NCI-H748 treated with DMSO at 0.1 percent for 48 hours (cell line): ENCODE data around the gene BOLA1.
"Not testable (repeated sequence)": the region's sequence is repeated elsewhere in the genome, so short reads cannot be mapped to it uniquely, and the experiment has no call there.

Source experiments
- DNase-seq: peaks from one replicate; lab custom pipeline; 2025; lab: John Stamatoyannopoulos, UW

Gene BOLA1

DNA sequence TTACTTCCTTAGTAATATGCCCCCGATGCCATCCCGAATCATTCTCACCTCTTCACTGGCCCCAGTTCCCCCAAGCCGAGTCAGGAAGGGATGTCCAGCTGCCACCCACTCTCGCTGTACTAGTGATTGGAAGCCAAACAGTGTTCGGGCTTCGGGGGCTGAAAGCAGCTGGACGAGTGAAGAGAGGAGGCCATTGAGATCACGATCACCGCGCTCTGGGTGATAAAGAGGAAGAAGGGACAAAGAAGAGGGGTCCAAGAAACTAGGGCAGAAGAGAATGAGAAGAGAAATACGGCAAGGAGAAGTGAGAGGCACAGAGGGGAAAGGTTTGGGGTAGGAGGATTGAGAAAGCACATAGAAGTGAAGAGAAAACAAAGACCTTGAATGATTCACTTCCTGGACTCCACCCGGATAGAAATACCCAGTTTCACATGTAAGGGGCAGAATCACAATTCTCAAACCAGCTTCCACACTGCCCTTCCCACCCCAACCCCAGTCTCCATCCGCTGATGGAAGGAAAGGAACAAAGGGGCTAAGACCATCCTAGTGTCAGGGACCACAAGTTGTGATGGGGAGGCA is 31.9 kb downstream of the BOLA1 start:
- DNase-seq = no peak

DNA sequence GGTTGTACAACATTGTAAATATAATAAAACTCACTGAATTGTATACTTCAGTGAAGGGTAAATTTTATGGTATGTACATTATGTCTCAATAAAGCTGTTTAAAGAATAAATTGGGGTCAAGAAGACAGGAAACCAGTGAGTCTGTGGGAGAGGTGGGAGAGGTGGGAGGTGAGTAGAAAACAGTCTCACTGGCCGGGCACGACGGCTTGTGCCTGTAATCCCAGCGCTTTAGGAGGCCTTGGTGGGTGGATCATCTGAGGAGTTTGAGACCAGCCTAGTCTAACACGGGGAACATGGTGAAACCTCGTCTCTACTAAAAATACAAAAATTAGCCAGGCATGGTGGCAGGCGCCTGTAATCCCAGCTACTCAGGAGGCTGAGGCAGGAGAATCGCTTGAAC is 33.1 kb downstream of the BOLA1 start:
- DNase-seq = no peak

DNA sequence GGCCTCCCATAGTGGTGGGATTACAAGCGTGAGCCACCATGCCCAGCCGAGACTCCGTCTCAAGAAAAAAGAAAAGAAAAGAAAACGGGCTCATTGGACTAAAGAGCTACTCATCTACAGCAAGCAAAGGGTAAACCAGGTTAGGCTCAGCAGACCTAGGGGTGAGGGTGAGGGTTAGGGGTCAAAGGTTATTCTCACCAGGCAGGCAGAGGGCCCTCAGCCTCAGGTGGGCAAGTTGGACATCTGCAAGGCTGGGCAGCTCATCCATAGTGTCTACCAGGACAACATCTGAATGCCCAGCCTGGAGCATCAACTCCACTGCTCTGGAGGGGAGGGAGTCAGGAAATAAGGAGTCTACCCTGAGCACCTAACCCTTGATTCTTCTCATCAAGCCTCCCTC is 33.8 kb downstream of the BOLA1 start:
- no peak for DNase-seq

DNA sequence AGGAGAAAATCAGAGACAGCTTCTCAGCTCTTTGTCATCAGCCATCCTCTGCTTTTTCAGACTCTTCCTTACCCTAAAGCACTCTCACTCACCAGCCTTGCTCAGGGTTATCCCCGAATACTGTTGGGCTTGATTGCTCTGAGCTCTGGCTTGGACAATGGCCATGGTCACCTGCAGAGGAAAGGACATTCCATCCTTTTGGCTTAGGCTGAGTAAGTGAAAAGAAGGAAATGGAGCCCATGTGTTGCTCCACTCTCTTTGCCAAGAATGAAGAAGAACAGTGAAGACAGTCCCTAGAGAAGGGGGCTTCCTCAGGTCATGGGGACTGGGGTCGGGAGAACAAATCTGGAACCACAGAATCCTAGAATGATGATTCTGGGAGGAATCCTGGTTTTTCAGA is 35.0 kb downstream of the BOLA1 start:
- no peak for DNase-seq

DNA sequence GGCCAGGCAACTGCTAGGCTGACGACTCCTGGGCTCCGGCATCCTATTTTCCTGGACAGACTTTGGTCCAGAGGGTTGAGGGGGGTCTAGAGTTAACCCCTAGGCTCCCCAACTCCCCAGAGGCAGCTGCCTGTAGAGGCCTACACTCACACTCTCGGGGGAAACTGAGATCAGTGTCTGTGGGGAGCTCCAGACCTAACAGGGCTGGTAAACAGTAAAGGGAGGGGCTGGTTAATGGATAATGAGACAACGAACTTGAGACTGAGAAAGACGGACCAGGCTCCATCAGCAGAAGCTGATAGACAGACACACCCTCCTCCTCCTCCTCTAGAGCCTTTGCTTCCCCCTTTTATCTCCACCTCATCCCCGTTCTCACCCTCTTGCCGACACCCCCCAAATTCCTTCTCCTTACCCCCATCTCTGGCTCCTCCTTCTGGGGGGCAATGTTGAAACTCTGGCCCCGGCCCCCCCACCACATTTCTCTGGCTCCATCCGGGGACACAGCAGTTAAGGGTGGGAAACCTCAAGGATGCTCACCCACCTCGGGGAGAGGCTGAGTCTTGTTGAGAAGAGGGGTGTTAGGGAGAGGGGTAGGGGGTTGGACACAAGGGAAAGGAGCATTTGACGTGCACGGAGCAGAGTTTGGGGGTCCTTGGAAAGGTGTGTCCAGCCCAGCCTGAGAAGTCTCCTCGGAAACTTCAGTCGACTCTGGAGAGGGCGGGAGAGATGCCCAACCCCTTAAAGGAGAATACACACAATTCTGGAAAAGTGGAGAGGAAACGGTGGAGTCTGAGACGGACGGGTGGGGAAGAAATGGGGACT is 37.0 kb downstream of the BOLA1 start, which contains the start of gene MTMR11:
TSS of gene MTMR11 (minus strand) at position 710 of the 822 bp plus-strand sequence. CDS start at position 478, 232 bp downstream.
- no peak for DNase-seq

DNA sequence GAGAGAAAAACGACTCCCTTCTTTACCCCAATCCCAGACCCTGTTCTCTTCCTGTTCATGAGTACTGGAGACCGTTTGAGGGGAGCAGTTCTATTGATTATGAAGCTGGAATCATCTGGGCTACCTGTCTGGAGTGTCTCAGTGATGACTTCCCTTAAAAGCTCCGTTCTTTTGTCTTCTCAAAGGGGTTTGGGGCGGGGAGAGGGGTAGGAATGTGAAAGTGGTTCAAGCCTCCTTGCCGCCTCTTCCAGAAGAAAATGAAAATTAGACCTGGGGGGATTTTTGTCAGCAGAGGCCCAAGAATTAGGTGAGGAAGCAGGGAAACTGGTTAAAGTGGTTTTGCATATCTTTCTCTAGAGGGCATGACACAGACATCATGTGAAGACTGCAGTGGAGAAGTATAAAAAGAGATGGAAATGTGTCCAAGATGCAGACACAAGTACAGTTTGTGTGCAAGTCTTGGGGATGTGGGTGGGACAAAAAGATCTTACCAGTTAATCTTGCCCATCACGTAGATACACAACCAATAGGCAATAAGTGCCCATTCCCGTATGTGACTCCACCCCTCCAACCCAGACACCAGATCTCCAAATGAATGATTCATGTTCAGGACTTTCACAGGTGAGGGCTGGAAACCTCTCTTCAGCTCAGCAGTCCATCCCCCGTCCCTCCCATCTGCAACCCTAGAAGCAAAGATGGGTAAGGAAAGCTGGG is 37.8 kb downstream of the BOLA1 start:
- DNase-seq = peak; percentile 22

DNA sequence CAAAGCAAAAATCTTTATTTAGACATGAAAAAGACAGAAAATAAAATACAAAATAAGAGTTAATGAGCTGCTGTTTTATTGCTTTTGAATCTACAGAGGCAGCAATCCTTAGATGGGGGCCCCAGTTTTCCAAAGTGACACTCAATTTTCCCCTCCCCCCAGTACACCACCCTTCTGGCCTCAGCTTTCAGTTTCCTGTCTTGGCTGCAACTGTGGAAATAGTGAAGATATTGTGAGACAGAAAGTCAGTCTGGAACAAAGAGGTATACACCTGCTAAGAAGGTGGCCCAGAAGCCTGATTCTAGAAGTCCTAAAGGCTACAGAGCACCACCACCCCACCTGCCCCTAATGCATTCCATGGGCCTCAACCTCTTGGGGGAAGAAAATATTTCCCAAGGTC is 38.4 kb downstream of the BOLA1 start:
- DNase-seq = no peak

DNA sequence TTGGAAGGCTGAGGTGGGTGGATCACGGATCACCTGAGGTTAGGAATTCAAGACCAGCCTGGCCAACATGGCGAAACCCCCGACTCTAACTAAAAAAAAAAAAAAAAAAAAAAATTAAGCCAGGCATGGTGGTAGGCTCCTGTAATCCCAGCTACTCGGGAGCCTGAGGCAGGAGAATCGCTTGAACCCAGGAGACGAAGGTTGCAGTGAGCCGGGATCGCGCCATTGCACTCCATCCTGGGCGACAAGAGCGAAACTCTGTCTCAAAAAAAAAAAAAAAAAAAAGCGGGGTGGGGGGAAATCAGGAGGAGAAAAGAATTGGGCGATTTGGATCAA is 39.3 kb downstream of the BOLA1 start:
- DNase-seq = not testable (repeated sequence)

DNA sequence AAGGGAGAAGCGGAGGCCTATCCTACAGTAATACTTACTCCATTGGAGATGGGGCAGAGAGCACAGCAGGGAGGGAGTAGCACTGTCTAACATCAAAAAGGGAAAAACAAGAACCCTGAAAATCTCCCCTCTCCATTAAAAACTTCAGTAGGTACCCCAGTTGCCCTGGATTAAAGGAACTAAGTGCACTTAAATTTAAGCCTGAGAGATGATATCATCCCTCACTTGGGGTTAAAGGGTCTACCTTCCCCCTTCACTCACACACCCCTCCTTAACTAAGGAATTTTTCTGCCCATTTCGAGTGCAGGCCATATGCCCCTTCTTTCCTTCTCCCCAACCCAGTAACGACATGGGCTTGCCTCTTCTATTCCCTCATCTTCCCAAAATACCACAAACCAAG is 41.1 kb downstream of the BOLA1 start:
- DNase-seq = no peak

DNA sequence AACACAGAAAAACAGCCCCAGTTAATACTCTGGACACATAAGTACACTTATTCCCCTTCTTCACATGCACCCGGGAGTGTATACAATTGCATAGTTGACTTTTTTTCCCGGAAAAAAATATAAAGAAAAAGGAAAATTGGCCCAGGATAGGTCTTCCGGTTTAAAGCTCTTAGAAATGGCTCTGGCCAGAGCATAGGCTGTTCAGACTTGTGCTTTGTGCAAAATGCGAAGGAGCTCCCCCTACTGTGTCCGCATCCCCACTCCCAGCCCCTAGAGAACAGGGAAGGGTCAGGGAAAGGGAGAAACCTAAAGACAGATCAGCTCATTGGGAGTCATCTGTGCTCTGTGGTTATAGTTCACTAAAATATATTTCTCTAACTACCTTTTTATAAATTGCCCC is 42.8 kb downstream of the BOLA1 start:
- no peak for DNase-seq

DNA sequence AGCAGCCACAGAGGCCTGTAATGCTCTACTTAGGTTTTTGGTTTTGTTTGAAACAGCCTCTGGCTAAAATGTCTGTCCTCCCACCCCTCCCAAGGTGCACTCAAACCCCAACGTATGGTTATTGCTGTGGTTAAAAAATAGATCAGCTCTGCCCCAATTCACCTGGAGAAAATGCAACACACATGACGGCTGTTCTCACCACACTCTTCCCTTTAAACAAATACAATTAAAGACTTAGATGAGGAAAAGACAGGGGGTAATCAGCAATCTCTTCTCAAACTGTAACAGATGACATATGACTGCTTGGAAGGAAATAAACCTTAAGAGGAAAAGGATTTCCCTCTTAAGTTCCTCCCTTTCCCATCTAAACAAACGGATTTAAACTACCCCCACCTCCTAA is 43.5 kb downstream of the BOLA1 start:
- DNase-seq = no peak

DNA sequence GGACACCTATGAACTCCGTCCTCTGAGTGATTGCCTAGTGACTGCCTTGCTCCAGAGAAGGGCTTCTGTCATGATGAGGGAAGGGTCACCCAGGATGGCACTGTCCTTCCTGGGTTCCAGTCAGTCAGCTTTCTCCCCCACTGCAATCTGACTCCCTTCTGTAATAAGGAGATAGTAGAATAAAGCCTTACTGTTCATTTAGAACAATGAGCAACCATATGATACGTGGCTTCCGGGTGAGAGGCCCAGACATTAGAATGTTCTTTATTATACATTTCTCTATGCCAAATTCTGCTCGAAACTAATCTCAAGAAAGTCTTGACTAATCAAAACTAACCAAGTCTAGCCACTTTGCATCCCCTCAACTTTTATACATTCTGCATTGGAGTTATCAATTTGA is 45.8 kb downstream of the BOLA1 start:
- no peak for DNase-seq

DNA sequence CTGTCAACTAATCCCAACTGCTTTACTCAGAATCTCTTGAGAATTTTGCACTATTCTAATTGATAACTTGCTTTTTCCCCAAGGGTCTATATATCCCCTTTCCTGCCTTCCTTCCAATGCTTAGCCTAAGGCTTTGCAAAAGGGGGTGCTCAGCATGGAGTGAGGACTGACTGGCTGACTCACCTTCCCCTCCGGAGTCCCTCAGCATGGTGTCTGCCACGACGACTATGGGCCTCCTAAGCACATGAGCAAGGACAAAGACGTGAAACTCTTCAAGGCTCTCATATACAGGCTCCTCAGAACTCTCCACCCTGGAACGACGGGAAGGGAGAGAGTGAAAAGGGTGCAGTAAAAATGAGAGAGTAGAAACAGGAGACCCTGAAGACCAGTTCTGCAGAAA is 50.5 kb downstream of the BOLA1 start:
- no peak for DNase-seq
